GM12801 (cell line): Measurements from ENCODE around the gene RECQL5.

Source experiments
- CTCF ChIP-seq: IDR thresholded peaks from one replicate; pipeline ENCODE4 v1.5.1; 2011; ENCODE audit warnings: control low read depth; ENCODE audit not compliant: insufficient read length; ENCODE audit errors: extremely low read depth

RECQL5 gene

DNA sequence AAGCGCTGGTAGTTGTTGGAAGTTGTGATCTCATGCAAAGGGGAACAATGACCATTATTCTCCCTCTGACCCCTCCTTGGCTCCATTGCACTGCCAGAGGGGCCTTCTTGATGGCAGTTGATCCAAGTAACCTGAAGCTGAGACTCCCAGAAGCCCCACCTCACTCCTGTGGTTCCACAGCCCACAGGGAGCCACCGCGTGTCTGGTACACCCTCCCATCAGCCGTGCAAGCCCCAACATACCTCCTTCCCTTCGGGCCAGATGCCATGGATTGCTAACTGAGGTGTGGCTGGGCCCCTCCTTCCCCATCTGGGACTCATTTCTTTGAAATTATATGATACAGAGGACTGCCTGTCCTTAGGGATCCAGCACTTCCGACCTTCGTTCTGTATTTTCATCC lies 18.0 kb upstream of the RECQL5 start:
- TF ChIP-seq CTCF: no peak

- TF ChIP-seq CTCF: no peak
These were observed 17.3 kb upstream of the RECQL5 start for GRCh38 chr17:75684249-75684648.

DNA sequence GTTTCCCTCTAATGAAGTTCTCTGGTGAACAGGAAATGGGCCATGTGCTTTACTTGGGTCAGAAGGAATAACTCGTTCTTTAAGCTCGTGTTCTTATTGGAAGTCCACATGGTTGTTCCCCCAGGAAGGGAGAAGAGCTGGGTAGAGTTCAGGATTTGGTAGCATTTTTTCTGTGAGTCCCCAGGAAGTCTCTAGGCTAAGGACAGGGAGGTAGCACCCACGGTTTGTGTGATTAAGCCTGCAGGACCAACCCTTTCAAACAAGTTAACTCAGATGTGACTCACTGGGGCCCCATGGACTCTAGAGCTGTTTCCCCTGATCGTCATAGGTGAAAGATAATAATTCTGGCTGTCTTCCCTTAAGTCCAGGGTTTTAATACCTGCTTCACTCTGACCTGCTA lies 16.6 kb upstream of the RECQL5 start:
- TF ChIP-seq CTCF: no peak

DNA sequence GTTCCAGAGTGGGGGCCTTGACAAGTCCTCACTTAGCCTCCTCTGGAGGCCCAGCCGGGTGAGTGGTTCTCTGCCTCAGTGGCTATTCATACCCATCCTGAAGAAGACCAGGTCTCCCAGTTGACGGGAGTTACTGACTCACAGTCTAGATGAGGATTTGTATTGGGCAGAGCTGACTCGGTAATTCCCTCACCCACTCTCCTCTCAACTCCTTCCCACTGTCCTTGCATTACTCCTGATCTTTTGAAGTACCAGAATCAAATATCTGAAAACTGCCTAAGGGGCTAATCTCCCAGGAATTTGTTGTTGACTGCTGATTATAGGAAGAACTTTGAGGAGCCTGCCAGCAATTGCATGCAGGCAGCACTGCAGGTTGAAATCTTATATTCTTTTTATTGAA lies 14.3 kb upstream of the RECQL5 start:
- TF ChIP-seq CTCF: no peak

DNA sequence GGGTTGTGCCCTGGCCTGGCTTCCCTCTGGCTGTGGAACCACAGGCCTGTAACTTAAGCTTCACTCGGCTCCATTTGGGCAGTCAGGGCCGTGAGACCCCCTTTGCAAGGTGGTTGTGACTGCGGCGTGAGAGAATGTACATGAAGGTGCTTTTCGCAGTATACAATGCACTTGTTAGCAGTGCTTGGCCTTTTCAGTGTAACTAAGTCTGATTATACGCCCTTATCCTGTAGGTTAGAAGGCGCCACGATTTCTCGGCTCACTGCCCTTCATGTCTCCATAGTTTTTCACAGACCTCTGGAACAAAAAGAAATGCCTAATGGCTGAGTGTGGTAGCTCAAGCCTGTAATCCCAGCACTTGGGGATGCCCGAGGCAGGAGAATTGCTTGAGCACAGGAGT lies 13.5 kb upstream of the RECQL5 start:
- TF ChIP-seq CTCF: no peak

- no peak for TF ChIP-seq CTCF
These were observed 12.8 kb upstream of the RECQL5 start for GRCh38 chr17:75679706-75680211.

DNA sequence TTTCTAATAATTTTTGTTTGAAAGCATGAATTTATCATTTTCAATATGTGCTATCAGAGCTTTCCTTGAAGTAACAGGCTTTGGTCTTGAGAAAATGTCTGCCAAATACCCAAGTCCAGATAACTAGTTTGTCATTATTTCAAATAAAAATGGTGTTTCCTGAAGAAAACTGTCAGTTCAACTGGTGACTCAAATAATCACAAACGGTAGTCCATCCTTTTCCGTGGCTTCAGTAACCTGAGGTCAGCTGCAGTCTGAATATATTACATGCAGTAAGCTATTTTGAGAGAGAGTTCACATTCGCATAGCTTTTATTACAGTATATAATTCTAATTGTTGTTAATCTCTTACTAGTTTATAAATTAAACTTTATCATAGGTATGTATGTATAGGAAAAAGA lies 9.5 kb upstream of the RECQL5 start:
- TF ChIP-seq CTCF: no peak

DNA sequence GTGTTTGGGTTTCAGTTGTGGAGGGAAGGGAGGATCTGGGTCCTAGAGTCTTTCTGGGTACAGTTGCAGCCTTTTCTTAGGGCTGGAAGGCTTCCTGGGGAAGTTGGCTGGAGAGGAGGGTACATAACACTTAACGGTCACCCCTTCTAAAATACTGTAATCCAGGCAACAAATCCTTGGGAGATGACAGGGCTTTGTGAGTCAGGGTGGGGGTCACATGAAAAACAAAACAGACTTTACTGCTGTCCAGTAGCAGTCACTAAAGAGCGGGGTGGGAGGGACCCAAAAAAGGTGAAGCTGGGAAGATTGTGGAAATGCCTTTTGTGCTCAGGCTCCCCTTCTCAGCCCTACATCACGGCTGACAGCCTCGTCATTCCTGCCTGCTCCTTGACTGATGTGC lies 6.5 kb upstream of the RECQL5 start:
- TF ChIP-seq CTCF: no peak
